Transverse colon (tissue), 4 donors: ENCODE measurements around the gene STK33. TPM values are rescaled to one million over a fixed set of nuclear protein-coding genes. Genes with fewer than 3 reads are reported as not detected.

Experiments used
- DNase-seq: peaks from one replicate; pipeline ENCODE4 v3.0.0-alpha.2; 2019
- H3K27ac ChIP-seq, 4 donors: fragments of 200-600 bp; sonication (generic); 2 replicates each; pipeline ENCODE4 v1.5.1; 2016 to 2018; ENCODE audit warnings: inconsistent platforms in 4 of 4
- H3K27me3 ChIP-seq: fragments of 200-600 bp; sonication (generic); 2 replicates; pipeline ENCODE4 v1.5.1; 2017; ENCODE audit warnings: inconsistent platforms
- H3K36me3 ChIP-seq, 4 donors: fragments of 200-600 bp; sonication (generic); 2 replicates each; pipeline ENCODE4 v1.5.1; 2017 to 2019; ENCODE audit warnings: inconsistent platforms in 4 of 4
- H3K4me1 ChIP-seq, 4 donors: fragments of 200-600 bp; sonication (generic); 2 replicates each; pipeline ENCODE4 v1.5.1; 2017 to 2020; ENCODE audit warnings: inconsistent platforms in 4 of 4
- H3K4me3 ChIP-seq, 4 donors: fragments of 200-600 bp; sonication (generic); 1 replicate in 1 of 4; 2 replicates in 3 of 4; pipeline versions ENCODE4 v1.5.1 to v1.6.1; 2017 to 2019; ENCODE audit warnings: inconsistent platforms in 4 of 4
- H3K9me3 ChIP-seq, 2 donors: fragments of 200-600 bp; sonication (generic); 2 replicates each; pipeline ENCODE4 v1.5.1; 2017 to 2019; ENCODE audit warnings: inconsistent platforms in 2 of 2
- EP300 ChIP-seq: sonication (generic); formaldehyde crosslinking; IDR thresholded peaks from one replicate; pipeline ENCODE4 v1.6.1; 2017; ENCODE audit warnings: antibody characterized with exemption, low read depth
- POLR2A ChIP-seq: fragments of 450-650 bp; IDR thresholded peaks from one replicate; pipeline ENCODE4 v1.6.1; 2016; ENCODE audit warnings: antibody characterized with exemption, mild to moderate bottlenecking, moderate library complexity
- POLR2AphosphoS5 ChIP-seq, 3 donors: sonication (generic); formaldehyde crosslinking; IDR thresholded peaks; one replicate each; pipeline ENCODE4 v1.6.1; 2016; ENCODE audit warnings: antibody characterized with exemption in 3 of 3
- WGBS, 2 donors: methylation state at CpG; one replicate each; pipeline ENCODE4 v1.1.5; 2018; ENCODE audit warnings: low coverage in 1 of 2; 5-methylcytosine and 5-hydroxymethylcytosine counted together
- in situ Hi-C, 4 donors: fragments of 200-750 bp; cut with MboI; loops; one replicate each; pipeline versions ENCODE4 v1.15.0 to v1.15.1; 2017; ENCODE audit warnings: low sequenced_read_pairs in 3 of 4, low pct_ligation_motif_present in 1 of 4, low pct_unique_long_range_greater_than_20kb in 1 of 4
- intact Hi-C: fragments of 100-400 bp; cut with DNase I; formaldehyde crosslinking; loops from one replicate; pipeline ENCODE4 v1.15.1; 2023; ENCODE audit warnings: low total_unique reads
- total RNA-seq, 4 donors: library from RNA; depleted of rRNA; stranded (reverse); fragments of >200 nt; gene quantifications; one replicate each; pipeline ENCODE4 v1.1.0, GENCODE V29; 2016
- TF ChIP-seq, protein P1 (sequence below), 5 experiments: fragments of 200-600 bp in 3 of 5; fragments of 450-650 bp in 2 of 5; sonication (generic) in 3 of 5; IDR thresholded peaks; 1 replicate in 2 of 5; 2 replicates in 3 of 5; pipeline ENCODE4 v1.5.1; 2016 to 2017; ENCODE audit warnings: antibody characterized with exemption in 5 of 5, inconsistent platforms in 3 of 5, mild to moderate bottlenecking in 2 of 5, moderate library complexity in 1 of 5

Gene STK33
- total RNA-seq, 4 donors from 2014 or later = 2.0 to 14.2 (median 3.8) TPM

DNA sequence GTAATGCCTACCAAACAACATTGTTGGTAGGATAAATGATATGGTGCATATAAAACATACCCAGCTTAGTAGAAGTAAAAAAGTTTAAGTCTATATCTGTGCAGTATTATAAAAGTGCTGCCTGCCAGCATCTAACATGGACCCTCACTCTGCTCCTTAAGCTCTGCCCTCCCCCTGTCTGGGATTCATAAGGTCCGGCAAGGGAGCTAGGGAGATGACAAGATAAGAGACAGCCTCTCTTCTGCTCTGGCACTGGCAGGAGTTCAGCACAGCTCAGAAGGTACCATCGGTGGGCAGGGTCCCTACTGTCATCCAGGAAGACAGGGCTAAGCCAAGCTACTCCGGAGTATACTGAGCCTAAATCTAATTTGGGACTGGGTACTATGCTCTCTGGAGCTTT is 45.6 kb upstream of the STK33 start:
- peaks cover 0 to 34% (median 3%) of the 10 kb centered on the region in 4 donors for H3K36me3 ChIP-seq

DNA sequence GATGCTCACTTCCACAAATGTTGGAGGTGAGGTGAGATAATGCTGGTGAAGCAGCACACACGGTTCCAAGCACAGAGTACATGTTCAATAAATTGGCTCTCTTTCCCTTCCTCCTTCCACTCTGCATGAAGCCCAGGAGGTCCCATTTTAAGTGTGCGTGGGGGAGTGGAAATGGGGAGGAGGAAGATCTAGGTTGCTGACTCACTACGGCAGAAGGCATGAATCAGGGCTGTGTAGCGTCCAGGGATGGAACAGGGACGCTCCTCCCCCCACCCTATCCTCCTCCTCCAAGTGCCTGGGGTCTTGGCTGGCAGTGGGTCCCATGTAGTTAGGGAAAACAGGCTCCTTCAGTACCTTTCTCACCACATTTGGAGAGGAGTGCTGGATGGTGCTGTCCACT is 44.3 kb upstream of the STK33 start:
- Histone ChIP-seq H3K9me3 (no peaks in the 10 kb centered on the region), H3K36me3 (peaks cover 0 to 34% (median 3%) of the 10 kb centered on the region in 4 donors), H3K27me3 (no peaks in the 10 kb centered on the region), H3K27ac (no peak overlapping the region), H3K4me1 (no peaks in the 10 kb centered on the region), H3K4me3 (no peak overlapping the region)
- intact Hi-C loops (no loop called here), in situ Hi-C loops (no loop called here)
- 91% methylated on average over 5 of the region's 5 CpGs; no CpG with 5 or more reads in 1 of the 2 donors for WGBS, 2 donors
- DNase-seq = no peak
- TF ChIP-seq, protein P1, sequence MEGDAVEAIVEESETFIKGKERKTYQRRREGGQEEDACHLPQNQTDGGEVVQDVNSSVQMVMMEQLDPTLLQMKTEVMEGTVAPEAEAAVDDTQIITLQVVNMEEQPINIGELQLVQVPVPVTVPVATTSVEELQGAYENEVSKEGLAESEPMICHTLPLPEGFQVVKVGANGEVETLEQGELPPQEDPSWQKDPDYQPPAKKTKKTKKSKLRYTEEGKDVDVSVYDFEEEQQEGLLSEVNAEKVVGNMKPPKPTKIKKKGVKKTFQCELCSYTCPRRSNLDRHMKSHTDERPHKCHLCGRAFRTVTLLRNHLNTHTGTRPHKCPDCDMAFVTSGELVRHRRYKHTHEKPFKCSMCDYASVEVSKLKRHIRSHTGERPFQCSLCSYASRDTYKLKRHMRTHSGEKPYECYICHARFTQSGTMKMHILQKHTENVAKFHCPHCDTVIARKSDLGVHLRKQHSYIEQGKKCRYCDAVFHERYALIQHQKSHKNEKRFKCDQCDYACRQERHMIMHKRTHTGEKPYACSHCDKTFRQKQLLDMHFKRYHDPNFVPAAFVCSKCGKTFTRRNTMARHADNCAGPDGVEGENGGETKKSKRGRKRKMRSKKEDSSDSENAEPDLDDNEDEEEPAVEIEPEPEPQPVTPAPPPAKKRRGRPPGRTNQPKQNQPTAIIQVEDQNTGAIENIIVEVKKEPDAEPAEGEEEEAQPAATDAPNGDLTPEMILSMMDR (IDR thresholded peaks at IDR 0.05) = no peak
- TF ChIP-seq EP300 = no peak
- no peak for TF ChIP-seq POLR2A
- no peak for TF ChIP-seq POLR2AphosphoS5 (IDR thresholded peaks at IDR 0.05)

More for the DNA sequence above, 45.6 kb upstream of the STK33 start:
- in situ Hi-C loops (no loop called here), intact Hi-C loops (no loop called here)
- H3K9me3 ChIP-seq = no peaks in the 10 kb centered on the region
- WGBS, 2 donors = 94% methylated on average over 2 of the region's 3 CpGs; no CpG with 5 or more reads in 1 of the 2 donors
- no peak for DNase-seq
- H3K4me3 ChIP-seq = no peak overlapping the region
- TF ChIP-seq EP300 (no peak), POLR2AphosphoS5 (IDR thresholded peaks at IDR 0.05) (no peak)
- TF ChIP-seq, protein P1 (IDR thresholded peaks at IDR 0.05) = no peak
- H3K27me3 ChIP-seq = no peaks in the 10 kb centered on the region
- H3K27ac ChIP-seq = no peak overlapping the region
- no peaks in the 10 kb centered on the region for H3K4me1 ChIP-seq

DNA sequence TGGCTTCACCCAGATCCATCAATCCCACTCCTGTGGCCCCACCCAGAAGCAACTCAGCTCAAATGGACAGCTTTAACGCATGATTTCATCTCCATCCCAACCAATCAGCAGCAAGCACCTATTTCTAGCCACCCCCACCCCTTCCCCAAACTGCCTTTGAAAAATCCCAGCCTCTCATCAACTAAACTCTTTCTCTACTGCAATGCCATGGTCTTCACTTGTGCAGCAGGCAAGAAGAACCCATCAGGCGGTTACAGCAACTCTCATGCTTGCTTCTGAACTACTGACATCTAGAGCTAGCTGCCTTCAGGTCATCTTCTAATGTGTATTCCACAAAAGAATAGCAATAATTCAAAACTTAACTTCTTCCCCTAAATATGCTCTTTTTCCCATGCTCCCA is 42.1 kb upstream of the STK33 start:
- DNase-seq = no peak
- no peaks in the 10 kb centered on the region for H3K4me1 ChIP-seq
- TF ChIP-seq, protein P1 (IDR thresholded peaks at IDR 0.05) = no peak
- TF ChIP-seq EP300 = no peak
- TF ChIP-seq POLR2A = no peak
- no peak for TF ChIP-seq POLR2AphosphoS5 (IDR thresholded peaks at IDR 0.05)
- in situ Hi-C loops (no loop called here), intact Hi-C loops (no loop called here)
- no peaks in the 10 kb centered on the region for H3K27me3 ChIP-seq
- H3K27ac ChIP-seq = no peak overlapping the region
- H3K9me3 ChIP-seq = no peaks in the 10 kb centered on the region
- no peak overlapping the region for H3K4me3 ChIP-seq
- H3K36me3 ChIP-seq = peaks cover 0 to 34% (median 3%) of the 10 kb centered on the region in 4 donors
- WGBS, 2 donors = 69 to 100% methylated on average over 1 to 2 of the region's 2 CpGs

DNA sequence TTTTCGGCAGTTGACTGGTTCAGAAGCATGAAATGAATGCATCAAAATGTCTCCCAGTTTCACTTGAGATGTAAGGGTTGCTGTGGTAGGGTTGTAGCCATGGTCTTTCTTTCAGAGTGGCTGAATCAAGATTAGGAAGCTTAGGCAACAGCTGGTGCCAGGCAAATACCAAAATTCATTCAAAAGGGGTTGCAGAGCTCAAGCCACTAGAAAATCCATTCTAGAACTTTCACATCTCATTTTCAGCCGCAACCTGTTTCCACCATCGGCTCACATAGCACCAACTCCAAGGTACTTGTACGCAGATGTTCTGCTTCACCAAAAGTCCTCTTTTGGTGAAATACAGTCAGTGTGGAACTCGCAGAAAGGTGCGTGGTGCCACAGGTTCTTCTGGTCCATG is 40.5 kb upstream of the STK33 start:
- peaks cover 0 to 34% (median 3%) of the 10 kb centered on the region in 4 donors for H3K36me3 ChIP-seq
- H3K9me3 ChIP-seq = no peaks in the 10 kb centered on the region
- intact Hi-C loops (no loop called here), in situ Hi-C loops (no loop called here)
- 92% methylated on average over 6 of the region's 6 CpGs; no CpG with 5 or more reads in 1 of the 2 donors for WGBS, 2 donors
- H3K4me1 ChIP-seq = no peaks in the 10 kb centered on the region
- no peak overlapping the region for H3K27ac ChIP-seq
- no peak for DNase-seq
- no peak overlapping the region for H3K4me3 ChIP-seq
- H3K27me3 ChIP-seq = no peaks in the 10 kb centered on the region
- TF ChIP-seq POLR2AphosphoS5 (IDR thresholded peaks at IDR 0.05) (no peak), POLR2A (no peak)
- TF ChIP-seq, protein P1 (IDR thresholded peaks at IDR 0.05) = no peak
